Measurements from ENCODE around the gene MYH7. TPM values are rescaled to one million over a fixed set of nuclear protein-coding genes. Genes with fewer than 3 reads are reported as not detected.
"Not testable (repeated sequence)": the region's sequence is repeated elsewhere in the genome, so short reads cannot be mapped to it uniquely, and the experiment has no call there.

Gene MYH7
- total and polyA plus RNA-seq, 5 donors from 2014 or later, result not detected

DNA sequence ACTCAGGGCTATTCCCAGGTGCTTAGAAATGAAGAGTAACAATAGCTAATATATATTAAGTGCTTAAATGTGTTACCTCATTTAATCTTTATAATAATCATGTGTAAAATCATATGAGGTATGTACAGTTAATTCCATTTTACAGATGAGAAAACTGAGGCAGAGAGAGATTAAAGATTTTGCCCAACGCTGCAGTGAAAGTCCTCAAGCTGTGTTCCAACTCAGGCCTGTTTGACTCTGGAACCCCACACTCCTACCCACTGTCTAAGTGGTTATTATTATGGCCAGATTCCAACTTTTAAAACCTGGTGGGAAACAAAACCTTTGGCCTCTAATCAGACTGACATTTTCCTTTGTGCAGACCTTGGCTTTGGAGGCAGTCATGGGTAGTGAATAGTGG, 48.5 kb downstream of the MYH7 start:
- Mint-ChIP-seq H3K4me1 (no peaks in the 10 kb centered on the region), H3K4me3 (no peak overlapping the region), H3K36me3 (no peaks in the 10 kb centered on the region), H3K27me3 (peaks cover 4% of the 10 kb centered on the region), H3K9me3 (peaks cover 0 to 2% (median 0%) of the 10 kb centered on the region in 7 donors), H3K27ac (no peak overlapping the region)
- Histone ChIP-seq H3K9me3 (ENCODE audit: control insufficient read depth in 2 of 2, low read length in 2 of 2) (no peaks in the 10 kb centered on the region), H3K36me3 (ENCODE audit: control insufficient read depth, insufficient read depth, low read length) (no peaks in the 10 kb centered on the region), H3K27ac (ENCODE audit: insufficient read depth, low read length, poor library complexity, severe bottlenecking) (no peak overlapping the region), H3K4me3 (ENCODE audit: low read depth, low read length) (no peak overlapping the region), H3K4me1 (ENCODE audit: control insufficient read depth, insufficient read depth, low read length, poor library complexity, severe bottlenecking) (no peaks in the 10 kb centered on the region), H3K27me3 (ENCODE audit: control insufficient read depth, insufficient read depth, low read length) (no peaks in the 10 kb centered on the region)
- ATAC-seq (ENCODE audit: low read depth in 2 of 2) (no peak), DNase-seq (no peak)

DNA sequence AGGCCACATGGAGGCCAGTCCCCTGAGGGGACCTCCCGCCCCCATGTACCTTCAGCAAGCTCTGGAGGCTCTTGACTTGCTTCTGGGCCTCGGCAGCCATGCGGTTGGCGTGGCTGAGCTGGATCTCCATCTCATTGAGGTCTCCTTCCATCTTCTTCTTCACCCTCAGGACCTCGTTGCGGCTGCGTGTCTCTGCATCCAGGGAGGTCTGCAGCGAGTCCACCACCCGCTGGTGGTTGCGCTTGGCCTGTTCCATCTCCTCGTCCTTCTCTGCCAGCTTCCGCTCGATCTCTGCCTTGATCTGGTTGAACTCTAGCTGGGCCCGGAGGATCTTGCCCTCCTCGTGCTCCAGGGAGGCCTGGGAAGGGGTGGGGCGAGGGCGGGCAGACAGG, 49.2 kb downstream of the MYH7 start:
- DNase-seq; H3K27ac ChIP-seq (ENCODE audit: insufficient read depth, low read length, poor library complexity, severe bottlenecking); H3K9me3 ChIP-seq (ENCODE audit: control insufficient read depth in 2 of 2, low read length in 2 of 2); H3K4me3 Mint-ChIP-seq; H3K27me3 ChIP-seq (ENCODE audit: control insufficient read depth, insufficient read depth, low read length); H3K9me3 Mint-ChIP-seq; H3K27me3 Mint-ChIP-seq; H3K4me1 Mint-ChIP-seq; H3K36me3 Mint-ChIP-seq; H3K27ac Mint-ChIP-seq; H3K4me1 ChIP-seq (ENCODE audit: control insufficient read depth, insufficient read depth, low read length, poor library complexity, severe bottlenecking); ATAC-seq (ENCODE audit: low read depth in 2 of 2); H3K4me3 ChIP-seq (ENCODE audit: low read depth, low read length); H3K36me3 ChIP-seq (ENCODE audit: control insufficient read depth, insufficient read depth, low read length): not testable (repeated sequence)

DNA sequence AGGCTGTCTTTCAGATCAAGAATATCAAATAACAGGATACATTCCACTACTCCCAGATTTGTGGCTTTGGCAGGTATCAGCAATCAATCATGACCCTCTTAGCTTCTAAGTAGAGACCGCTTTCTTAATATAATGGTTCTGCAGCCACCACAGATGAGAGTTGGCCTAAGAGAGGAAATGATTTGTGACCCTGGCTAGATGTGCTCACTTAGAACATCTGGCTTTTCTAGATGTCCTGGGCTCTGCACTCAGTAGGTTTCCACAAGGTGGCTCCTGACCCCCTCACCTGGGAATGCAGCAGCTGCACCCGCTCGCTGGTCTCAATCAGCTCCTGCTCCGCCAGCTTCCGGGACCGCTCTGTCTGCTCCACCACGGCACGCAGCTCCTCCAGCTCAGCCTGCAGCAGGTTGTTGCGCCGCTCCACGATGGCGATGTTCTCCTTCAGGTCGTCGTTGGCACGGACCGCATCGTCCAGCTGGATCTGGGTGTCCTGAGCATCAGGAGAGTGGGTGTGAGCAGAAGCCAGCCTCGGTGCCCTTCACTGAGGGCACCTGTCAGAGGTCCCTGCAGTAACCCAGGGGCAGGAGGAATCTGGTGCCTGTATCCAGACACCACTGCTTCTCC, 49.7 kb downstream of the MYH7 start:
- Histone ChIP-seq H3K27me3 (ENCODE audit: control insufficient read depth, insufficient read depth, low read length) (no peaks in the 10 kb centered on the region), H3K4me3 (ENCODE audit: low read depth, low read length) (no peak overlapping the region), H3K27ac (ENCODE audit: insufficient read depth, low read length, poor library complexity, severe bottlenecking) (no peak overlapping the region), H3K36me3 (ENCODE audit: control insufficient read depth, insufficient read depth, low read length) (no peaks in the 10 kb centered on the region), H3K4me1 (ENCODE audit: control insufficient read depth, insufficient read depth, low read length, poor library complexity, severe bottlenecking) (no peaks in the 10 kb centered on the region), H3K9me3 (ENCODE audit: control insufficient read depth in 2 of 2, low read length in 2 of 2) (no peaks in the 10 kb centered on the region)
- no peak for DNase-seq
- H3K36me3 Mint-ChIP-seq, result no peaks in the 10 kb centered on the region
- ATAC-seq (ENCODE audit: low read depth in 2 of 2), result no peak
- peaks cover 4% of the 10 kb centered on the region for H3K27me3 Mint-ChIP-seq
- no peaks in the 10 kb centered on the region for H3K4me1 Mint-ChIP-seq
- H3K9me3 Mint-ChIP-seq, result peaks cover 0 to 2% (median 0%) of the 10 kb centered on the region in 7 donors
- no peak overlapping the region for H3K4me3 Mint-ChIP-seq
- no peak overlapping the region for H3K27ac Mint-ChIP-seq

DNA sequence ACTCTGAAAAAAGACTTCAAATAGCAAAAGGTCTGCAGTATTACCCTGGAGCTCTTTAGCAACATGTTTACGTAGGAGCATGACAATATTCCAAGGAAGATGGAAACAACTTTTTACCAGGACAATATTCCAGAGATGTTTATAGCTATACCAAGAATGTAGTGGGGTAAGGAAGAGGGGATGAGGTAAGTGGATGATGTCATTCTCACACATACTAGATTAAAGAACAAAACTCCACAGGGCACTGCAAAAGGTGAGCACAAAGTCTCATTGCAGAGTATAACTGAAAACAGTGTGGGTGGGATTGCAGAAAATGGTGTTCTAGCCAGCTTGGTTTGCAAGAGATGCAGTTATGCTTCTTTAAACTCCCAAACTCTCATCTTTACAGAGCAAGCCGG, 50.2 kb downstream of the MYH7 start:
- H3K27me3 Mint-ChIP-seq, result peaks cover under 1% of the 10 kb centered on the region
- H3K36me3 Mint-ChIP-seq, result no peaks in the 10 kb centered on the region
- no peak overlapping the region for H3K4me3 Mint-ChIP-seq
- H3K9me3 Mint-ChIP-seq, result peaks cover 0 to 2% (median 0%) of the 10 kb centered on the region in 7 donors
- Histone ChIP-seq H3K27ac (ENCODE audit: insufficient read depth, low read length, poor library complexity, severe bottlenecking) (no peak overlapping the region), H3K27me3 (ENCODE audit: control insufficient read depth, insufficient read depth, low read length) (no peaks in the 10 kb centered on the region), H3K9me3 (ENCODE audit: control insufficient read depth in 2 of 2, low read length in 2 of 2) (no peaks in the 10 kb centered on the region), H3K36me3 (ENCODE audit: control insufficient read depth, insufficient read depth, low read length) (no peaks in the 10 kb centered on the region), H3K4me3 (ENCODE audit: low read depth, low read length) (no peak overlapping the region), H3K4me1 (ENCODE audit: control insufficient read depth, insufficient read depth, low read length, poor library complexity, severe bottlenecking) (no peaks in the 10 kb centered on the region)
- H3K4me1 Mint-ChIP-seq, result no peaks in the 10 kb centered on the region
- H3K27ac Mint-ChIP-seq, result no peak overlapping the region
- DNase-seq (no peak), ATAC-seq (ENCODE audit: low read depth in 2 of 2) (no peak)

- no peaks in the 10 kb centered on the region for H3K27me3 Mint-ChIP-seq
- H3K27ac Mint-ChIP-seq, result no peak overlapping the region
- Histone ChIP-seq H3K4me3 (ENCODE audit: low read depth, low read length) (no peak overlapping the region), H3K27ac (ENCODE audit: insufficient read depth, low read length, poor library complexity, severe bottlenecking) (no peak overlapping the region), H3K27me3 (ENCODE audit: control insufficient read depth, insufficient read depth, low read length) (no peaks in the 10 kb centered on the region), H3K36me3 (ENCODE audit: control insufficient read depth, insufficient read depth, low read length) (no peaks in the 10 kb centered on the region), H3K9me3 (ENCODE audit: control insufficient read depth in 2 of 2, low read length in 2 of 2) (no peaks in the 10 kb centered on the region), H3K4me1 (ENCODE audit: control insufficient read depth, insufficient read depth, low read length, poor library complexity, severe bottlenecking) (no peaks in the 10 kb centered on the region)
- H3K36me3 Mint-ChIP-seq, result no peaks in the 10 kb centered on the region
- no peak overlapping the region for H3K4me3 Mint-ChIP-seq
- no peak for DNase-seq
- no peak for ATAC-seq (ENCODE audit: low read depth in 2 of 2)
- H3K4me1 Mint-ChIP-seq, result no peaks in the 10 kb centered on the region
- H3K9me3 Mint-ChIP-seq, result no peaks in the 10 kb centered on the region
Observed at GRCh38 chr14:23384364-23385080, 50.9 kb downstream of the MYH7 start.

- no peak for ATAC-seq (ENCODE audit: low read depth in 2 of 2)
- H3K36me3 ChIP-seq (ENCODE audit: control insufficient read depth, insufficient read depth, low read length), result no peaks in the 10 kb centered on the region
- H3K9me3 ChIP-seq (ENCODE audit: control insufficient read depth in 2 of 2, low read length in 2 of 2), result no peaks in the 10 kb centered on the region
- Mint-ChIP-seq H3K4me3 (no peak overlapping the region), H3K9me3 (no peaks in the 10 kb centered on the region), H3K4me1 (no peaks in the 10 kb centered on the region), H3K27me3 (no peaks in the 10 kb centered on the region), H3K36me3 (no peaks in the 10 kb centered on the region), H3K27ac (no peak overlapping the region)
- no peak for DNase-seq
- H3K4me3 ChIP-seq (ENCODE audit: low read depth, low read length), result no peak overlapping the region
- no peak overlapping the region for H3K27ac ChIP-seq (ENCODE audit: insufficient read depth, low read length, poor library complexity, severe bottlenecking)
- H3K4me1 ChIP-seq (ENCODE audit: control insufficient read depth, insufficient read depth, low read length, poor library complexity, severe bottlenecking), result no peaks in the 10 kb centered on the region
- no peaks in the 10 kb centered on the region for H3K27me3 ChIP-seq (ENCODE audit: control insufficient read depth, insufficient read depth, low read length)
Observed at GRCh38 chr14:23382731-23383440, 52.6 kb downstream of the MYH7 start.

DNA sequence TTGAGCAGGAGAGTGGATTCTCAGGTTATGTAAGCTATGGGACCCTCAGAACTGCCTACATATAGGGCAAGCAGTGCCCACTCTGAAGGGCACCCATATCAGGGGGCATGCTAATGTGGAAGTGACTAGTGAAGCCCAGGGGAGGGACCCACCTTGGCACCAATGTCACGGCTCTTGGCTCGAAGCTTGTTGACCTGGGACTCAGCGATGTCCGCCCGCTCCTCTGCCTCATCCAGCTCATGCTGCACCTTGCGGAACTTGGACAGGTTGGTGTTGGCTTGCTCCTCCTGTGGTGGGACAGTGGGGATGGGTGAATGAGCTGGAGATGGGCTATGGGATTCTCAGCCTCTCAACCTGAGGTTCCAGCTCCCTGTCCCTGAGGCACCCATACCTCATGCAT, 53.2 kb downstream of the MYH7 start:
- H3K9me3 Mint-ChIP-seq, result no peaks in the 10 kb centered on the region
- ATAC-seq (ENCODE audit: low read depth in 2 of 2) (no peak), DNase-seq (no peak)
- Histone ChIP-seq H3K36me3 (ENCODE audit: control insufficient read depth, insufficient read depth, low read length) (no peaks in the 10 kb centered on the region), H3K4me1 (ENCODE audit: control insufficient read depth, insufficient read depth, low read length, poor library complexity, severe bottlenecking) (no peaks in the 10 kb centered on the region), H3K27ac (ENCODE audit: insufficient read depth, low read length, poor library complexity, severe bottlenecking) (no peak overlapping the region), H3K9me3 (ENCODE audit: control insufficient read depth in 2 of 2, low read length in 2 of 2) (no peaks in the 10 kb centered on the region), H3K4me3 (ENCODE audit: low read depth, low read length) (no peak overlapping the region), H3K27me3 (ENCODE audit: control insufficient read depth, insufficient read depth, low read length) (no peaks in the 10 kb centered on the region)
- H3K4me3 Mint-ChIP-seq, result no peak overlapping the region
- H3K36me3 Mint-ChIP-seq, result no peaks in the 10 kb centered on the region
- H3K4me1 Mint-ChIP-seq, result no peaks in the 10 kb centered on the region
- no peaks in the 10 kb centered on the region for H3K27me3 Mint-ChIP-seq
- H3K27ac Mint-ChIP-seq, result no peak overlapping the region

Data from CD4-positive, CD25-positive, alpha-beta regulatory T cell (primary cell).